Lung (tissue), 12 donors: Measurements from ENCODE around the gene PNPLA2. TPM values are rescaled to one million over a fixed set of nuclear protein-coding genes. Genes with fewer than 3 reads are reported as not detected.

Experiments used
- ATAC-seq: fragments of 200-7000 bp; cut with Tn5 transposase; one replicate; pipeline ENCODE4 v1.9.1; 2020; ENCODE audit warnings: moderate number of reproducible peaks; ENCODE audit not compliant: insufficient read depth, low FRiP score
- DNase-seq, 3 donors: peaks; one replicate each; pipeline ENCODE4 v3.0.0-alpha.2; 2013 to 2017
- H3K27ac ChIP-seq, 2 donors: one replicate each; pipeline ENCODE4 v1.5.1; 2013; ENCODE audit warnings: mild to moderate bottlenecking in 2 of 2, moderate library complexity in 2 of 2, control low read depth in 1 of 2, inconsistent platforms in 1 of 2, low read depth in 1 of 2, low read length in 1 of 2
- H3K27me3 ChIP-seq, 3 donors: one replicate each; pipeline ENCODE4 v1.5.1; 2013; ENCODE audit warnings: low read length in 2 of 3; ENCODE audit not compliant: control insufficient read depth in 3 of 3, insufficient read depth in 3 of 3
- H3K36me3 ChIP-seq, 4 donors: one replicate each; pipeline ENCODE4 v1.5.1; 2013; ENCODE audit warnings: low read length in 4 of 4, mild to moderate bottlenecking in 1 of 4, moderate library complexity in 1 of 4; ENCODE audit not compliant: control insufficient read depth in 4 of 4, insufficient read depth in 4 of 4
- H3K4me1 ChIP-seq, 5 donors: one replicate each; pipeline ENCODE4 v1.5.1; 2013; ENCODE audit warnings: low read length in 5 of 5, mild to moderate bottlenecking in 2 of 5, moderate library complexity in 1 of 5; ENCODE audit not compliant: control insufficient read depth in 5 of 5, insufficient read depth in 5 of 5
- H3K4me3 ChIP-seq: one replicate; pipeline ENCODE4 v1.5.1; 2013; ENCODE audit warnings: mild to moderate bottlenecking, control low read depth, moderate library complexity
- H3K9ac ChIP-seq, 2 donors: one replicate each; pipeline ENCODE4 v1.5.1; 2013; ENCODE audit warnings: low read length in 2 of 2, control low read depth in 1 of 2; ENCODE audit not compliant: insufficient read depth in 1 of 2
- H3K9me3 ChIP-seq, 4 donors: one replicate each; pipeline ENCODE4 v1.5.1; 2013; ENCODE audit warnings: low read length in 3 of 4, mild to moderate bottlenecking in 1 of 4, moderate library complexity in 1 of 4; ENCODE audit not compliant: control insufficient read depth in 4 of 4, insufficient read depth in 3 of 4
- CTCF ChIP-seq: IDR thresholded peaks from 2 replicates; pipeline ENCODE4 v1.5.1; 2012; ENCODE audit warnings: mild to moderate bottlenecking; ENCODE audit errors: control extremely low read depth, extremely low read depth
- WGBS, 2 donors: extraction: QIAGEN DNeasy Blood & Tissue Kit; methylation state at CpG; one replicate each; pipeline ENCODE4 v1.1.7; 2013; 5-methylcytosine and 5-hydroxymethylcytosine counted together
- polyA plus RNA-seq, 2 donors: library from polyadenylated mRNA; stranded (reverse); fragments of 200-250 nt; gene quantifications; one replicate each; pipeline ENCODE4 v1.2.1, GENCODE V29; 2013
- total RNA-seq, 2 donors: library from RNA; depleted of rRNA in 1 of 2; stranded (reverse); fragments of >200 nt in 1 of 2; gene quantifications; one replicate each; pipeline ENCODE4 v1.2.1, GENCODE V29; 2014 to 2021
- donor health status: control.
- donor health status: control.
- donor health status: Bipolar disorder and iron deficiency.
- donor health status: healthy.
- donor health status: DM: yes; HTN: yes; CAD: no.

Gene PNPLA2
- total and polyA plus RNA-seq, 4 donors, result 65.1 to 160 (median 84.2) TPM

DNA sequence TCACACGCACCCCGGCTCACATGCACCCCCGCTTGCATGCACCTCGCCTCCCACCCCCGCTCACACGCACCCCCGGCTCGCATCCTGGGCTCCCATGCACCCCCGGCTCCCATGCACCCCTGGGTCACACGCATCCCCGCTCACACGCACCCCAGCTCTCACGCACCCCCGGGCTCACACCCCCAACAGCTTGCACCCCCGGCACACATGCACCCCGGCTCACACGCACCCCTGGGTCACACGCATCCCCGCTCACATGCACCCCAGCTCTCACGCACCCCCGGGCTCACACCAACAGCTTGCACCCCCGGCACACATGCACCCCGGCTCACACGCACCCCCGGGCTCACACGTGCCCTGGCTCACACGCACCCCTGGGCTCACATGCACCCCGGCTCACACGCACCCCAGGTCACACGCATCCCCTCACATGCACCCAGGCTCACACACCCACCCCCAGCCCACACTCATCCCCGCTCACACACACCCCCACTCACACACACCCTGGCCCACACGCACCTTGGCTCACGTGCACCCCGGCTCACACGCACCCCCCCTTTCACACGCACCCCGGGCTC is 40.1 kb downstream of the PNPLA2 start:
- Histone ChIP-seq H3K27me3 (no peaks in the 10 kb centered on the region), H3K36me3 (peaks cover 0 to 38% (median 0%) of the 10 kb centered on the region in 4 donors), H3K27ac (no peak overlapping the region), H3K4me1 (peaks cover 0 to 41% (median 12%) of the 10 kb centered on the region in 5 donors), H3K9me3 (no peaks in the 10 kb centered on the region), H3K4me3 (no peak overlapping the region), H3K9ac (no peak overlapping the region)
- ATAC-seq (no peak), DNase-seq (no peak)
- TF ChIP-seq CTCF, result no peak
- WGBS, 2 donors, result 90 to 95% methylated on average over 37 of the region's 37 CpGs

DNA sequence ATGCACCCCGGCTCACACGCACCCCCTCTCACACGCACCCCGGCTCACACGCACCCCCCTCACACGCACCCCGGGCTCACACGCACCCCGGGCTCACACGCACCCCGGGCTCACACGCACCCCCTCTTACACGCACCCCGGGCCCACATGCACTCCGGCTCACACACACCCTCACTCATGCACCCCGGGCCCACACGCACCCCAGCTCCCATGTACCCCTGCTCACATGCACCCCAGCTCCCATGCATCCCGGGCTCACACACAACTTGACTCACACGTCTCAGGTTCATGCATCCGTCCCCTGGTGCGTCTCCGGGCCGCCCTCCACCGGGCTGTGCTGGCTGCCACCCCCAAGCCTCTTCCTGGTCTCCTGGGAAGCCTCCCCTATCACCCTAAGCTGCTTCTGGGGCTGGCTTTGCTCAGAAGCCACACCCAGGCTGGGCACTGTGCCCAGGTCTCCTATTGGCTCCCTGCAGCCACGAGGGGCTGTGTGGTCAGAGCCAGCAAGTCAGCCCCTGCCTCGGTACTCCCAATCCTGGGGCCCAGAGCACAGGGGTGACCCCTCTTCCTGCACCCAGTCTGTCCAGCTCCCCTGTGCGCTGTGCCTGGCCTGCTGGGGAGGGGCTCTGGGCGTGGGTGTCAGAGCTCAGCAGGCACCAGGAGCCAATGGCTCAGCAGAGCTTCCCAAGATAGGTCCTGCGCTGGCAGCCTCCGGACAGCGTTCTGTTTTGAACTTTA is 40.8 kb downstream of the PNPLA2 start:
- Histone ChIP-seq H3K9ac (no peak overlapping the region), H3K36me3 (peaks cover 0 to 40% (median 0%) of the 10 kb centered on the region in 4 donors), H3K4me3 (no peak overlapping the region), H3K4me1 (peaks cover 0 to 40% (median 12%) of the 10 kb centered on the region in 5 donors), H3K27me3 (no peaks in the 10 kb centered on the region), H3K27ac (peak overlapping the region in 1 of 2 donors; percentile 29), H3K9me3 (no peaks in the 10 kb centered on the region)
- TF ChIP-seq CTCF, result no peak
- peak; percentile 94 to 98 (median 94) for DNase-seq
- WGBS, 2 donors, result 67 to 75% methylated on average over 22 to 31 of the region's 31 CpGs
- ATAC-seq, result peak; percentile 13

- DNase-seq (no peak), ATAC-seq (no peak)
- no peaks in the 10 kb centered on the region for H3K27me3 ChIP-seq
- peak overlapping the region in 1 of 2 donors; percentile 11 for H3K27ac ChIP-seq
- peaks cover 0 to 42% (median 0%) of the 10 kb centered on the region in 4 donors for H3K36me3 ChIP-seq
- no peaks in the 10 kb centered on the region for H3K9me3 ChIP-seq
- H3K9ac ChIP-seq, result no peak overlapping the region
- peaks cover 0 to 37% (median 12%) of the 10 kb centered on the region in 5 donors for H3K4me1 ChIP-seq
- no peak overlapping the region for H3K4me3 ChIP-seq
- 87 to 88% methylated on average over 20 to 21 of the region's 21 CpGs for WGBS, 2 donors
- no peak for TF ChIP-seq CTCF
Observed at GRCh38 chr11:860234-861104, 41.8 kb downstream of the PNPLA2 start.
